Measurements from ENCODE around the gene TARBP1. TPM values are rescaled to one million over a fixed set of nuclear protein-coding genes. Genes with fewer than 3 reads are reported as not detected.

Gene TARBP1
- total RNA-seq, 4 donors from 2014 or later, result 17.2 to 25.8 (median 18.8) TPM

- no peak for TF ChIP-seq CTCF (IDR thresholded peaks at IDR 0.05; ENCODE audit: low read depth)
Measured at GRCh38 chr1:234381699-234382555, 97.1 kb downstream of the TARBP1 start.

GRCh38 chr1:234375672-234376071 is 103.3 kb downstream of the TARBP1 start:
- TF ChIP-seq CTCF (IDR thresholded peaks at IDR 0.05; ENCODE audit: low read depth), result no peak

- no peak for TF ChIP-seq CTCF (IDR thresholded peaks at IDR 0.05; ENCODE audit: low read depth)
Measured at GRCh38 chr1:234373959-234374254, 105.1 kb downstream of the TARBP1 start.

GRCh38 chr1:234373064-234373958 is 105.7 kb downstream of the TARBP1 start, which contains the start of gene COA6:
COA6 (plus strand) TSS chr1:234373456; CDS start chr1:234373467, 11 bp downstream.
- no peak for TF ChIP-seq CTCF (IDR thresholded peaks at IDR 0.05; ENCODE audit: low read depth)

GRCh38 chr1:234372011-234372757 is 106.8 kb downstream of the TARBP1 start:
- no peak for TF ChIP-seq CTCF (IDR thresholded peaks at IDR 0.05; ENCODE audit: low read depth)

DNA sequence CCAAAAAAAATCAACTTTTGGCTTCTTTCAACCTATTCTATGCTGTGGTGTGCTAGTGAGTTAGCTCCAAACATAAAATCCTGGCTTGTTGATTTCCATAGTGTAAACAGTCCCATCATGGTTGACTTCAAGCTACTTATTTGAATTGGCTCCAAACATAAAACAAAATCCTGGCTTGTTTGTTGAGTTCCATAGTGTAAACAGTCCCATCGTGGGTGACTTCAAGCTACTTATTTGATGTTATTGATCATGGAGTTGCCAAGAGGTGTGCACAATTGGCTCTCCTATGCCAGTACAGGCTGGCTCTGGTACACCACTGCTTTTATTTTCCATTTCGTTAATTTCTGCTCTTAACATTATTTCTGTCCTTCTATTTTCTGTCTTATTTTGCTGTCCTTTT is 107.6 kb downstream of the TARBP1 start:
- TF ChIP-seq CTCF (IDR thresholded peaks at IDR 0.05; ENCODE audit: low read depth), result no peak
